DND-41 (cell line): ENCODE data around the gene RHOA.
"Not testable (repeated sequence)": the region's sequence is repeated elsewhere in the genome, so short reads cannot be mapped to it uniquely, and the experiment has no call there.

ENCODE experiments used
- ATAC-seq: fragments of 200-7000 bp; cut with Tn5 transposase; 3 replicates; pipeline ENCODE4 v1.9.1; 2021; ENCODE audit warnings: low read depth; ENCODE audit not compliant: insufficient read depth
- DNase-seq: peaks from one replicate; pipeline ENCODE4 v3.0.0-alpha.2; 2020
- H2AFZ ChIP-seq: 2 replicates; pipeline ENCODE4 v1.6.0; 2012; ENCODE audit warnings: low read depth, low read length
- H3K27ac ChIP-seq: 2 replicates; pipeline ENCODE4 v1.5.1; 2012; ENCODE audit warnings: low read length, inconsistent platforms
- H3K27me3 ChIP-seq: fragments of 200-600 bp; sonication (generic); 2 replicates; pipeline ENCODE4 v1.6.0; 2012; ENCODE audit warnings: low read length, mild to moderate bottlenecking, inconsistent platforms; ENCODE audit not compliant: insufficient read depth, poor library complexity
- H3K36me3 ChIP-seq: 2 replicates; pipeline ENCODE4 v1.5.1; 2012; ENCODE audit warnings: low read length, inconsistent platforms; ENCODE audit not compliant: insufficient read depth
- H3K4me1 ChIP-seq: 2 replicates; pipeline ENCODE4 v1.5.1; 2012; ENCODE audit warnings: mild to moderate bottlenecking, low read length; ENCODE audit not compliant: insufficient read depth
- H3K4me2 ChIP-seq: 2 replicates; pipeline ENCODE4 v1.6.0; 2012; ENCODE audit warnings: mild to moderate bottlenecking, moderate library complexity, low read length, inconsistent platforms; ENCODE audit not compliant: insufficient read depth
- H3K4me3 ChIP-seq, 2 experiments: fragments of 200-600 bp in 1 of 2; shearing (Covaris generic) in 1 of 2; 2 replicates each; pipeline ENCODE4 v1.5.1; 2012 to 2016; ENCODE audit warnings: inconsistent platforms in 2 of 2, low read length in 2 of 2, mild to moderate bottlenecking in 2 of 2, low read depth in 1 of 2, moderate library complexity in 1 of 2
- H3K79me2 ChIP-seq: 2 replicates; pipeline ENCODE4 v1.6.0; 2012; ENCODE audit warnings: low read length, inconsistent platforms; ENCODE audit not compliant: insufficient read depth
- H3K9ac ChIP-seq: 2 replicates; pipeline ENCODE4 v1.6.0; 2012; ENCODE audit warnings: low read depth, mild to moderate bottlenecking, inconsistent platforms, low read length, moderate library complexity
- H3K9me3 ChIP-seq: 2 replicates; pipeline ENCODE4 v1.5.1; 2012; ENCODE audit warnings: low read length, moderate library complexity, mild to moderate bottlenecking, inconsistent platforms; ENCODE audit not compliant: insufficient read depth, severe bottlenecking
- H4K20me1 ChIP-seq: 2 replicates; pipeline ENCODE4 v1.6.0; 2012; ENCODE audit warnings: low read length; ENCODE audit not compliant: insufficient read depth
- CTCF ChIP-seq: IDR thresholded peaks from 2 replicates; pipeline ENCODE4 v1.5.1; 2012; ENCODE audit warnings: borderline replicate concordance, low read length, moderate library complexity, mild to moderate bottlenecking; ENCODE audit not compliant: poor library complexity, severe bottlenecking; ENCODE audit errors: extremely low read depth
- EZH2 ChIP-seq: IDR thresholded peaks from 3 replicates; pipeline ENCODE4 v1.6.1; 2012; ENCODE audit warnings: borderline replicate concordance, low read depth, mild to moderate bottlenecking, moderate library complexity, low read length, inconsistent platforms; ENCODE audit not compliant: severe bottlenecking

The RHOA gene

GRCh38 chr3:49352281-49352680, 59.5 kb downstream of the RHOA start:
- no peak overlapping the region for H3K4me2 ChIP-seq
- DNase-seq: no peak
- peaks cover 15% of the 10 kb centered on the region for H3K36me3 ChIP-seq
- H3K9me3 ChIP-seq: no peaks in the 10 kb centered on the region
- H4K20me1 ChIP-seq: 0 out of 2 replicates have a peak, but pooled peaks cover under 1% of the 10 kb centered on the region
- ATAC-seq: no peak
- TF ChIP-seq CTCF: no peak
- TF ChIP-seq EZH2: no peak
- H3K27me3 ChIP-seq: no peaks in the 10 kb centered on the region
- H3K9ac ChIP-seq: no peak overlapping the region
- no peak overlapping the region for H3K4me3 ChIP-seq
- peaks cover 10% of the 10 kb centered on the region for H3K4me1 ChIP-seq
- no peak overlapping the region for H3K27ac ChIP-seq
- H2AFZ ChIP-seq: no peak overlapping the region
- peaks cover 7% of the 10 kb centered on the region for H3K79me2 ChIP-seq

DNA sequence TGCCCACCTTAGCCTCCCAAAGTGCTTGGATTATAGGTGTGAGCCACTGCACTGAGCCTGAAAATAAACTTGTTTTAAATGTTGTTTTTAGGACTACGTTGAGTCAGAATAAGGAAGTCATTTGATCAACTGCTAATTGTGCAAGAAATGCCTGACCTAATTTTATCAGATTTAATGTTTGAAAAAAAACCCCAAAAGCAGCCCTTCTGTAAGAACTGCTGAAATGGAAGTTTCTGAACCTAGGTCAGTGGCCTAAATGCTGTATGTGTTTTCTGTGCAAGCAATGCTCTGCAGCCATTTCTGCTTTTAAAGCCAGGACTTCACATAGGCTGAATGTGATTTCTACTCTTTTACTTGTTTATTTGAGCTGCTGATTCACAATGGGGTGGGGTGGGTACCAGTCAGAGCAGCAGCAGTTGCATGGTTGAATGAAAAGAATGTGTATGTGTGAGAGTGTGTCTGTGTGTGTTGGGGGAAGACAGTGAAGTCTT, 60.2 kb downstream of the RHOA start:
- no peak overlapping the region for H3K9ac ChIP-seq
- H3K4me2 ChIP-seq: no peak overlapping the region
- no peak for ATAC-seq
- H3K36me3 ChIP-seq: peaks cover 11% of the 10 kb centered on the region
- H2AFZ ChIP-seq: no peak overlapping the region
- no peaks in the 10 kb centered on the region for H4K20me1 ChIP-seq
- H3K79me2 ChIP-seq: peaks cover 3% of the 10 kb centered on the region; the same call in 1 of the 2 replicates
- no peak overlapping the region for H3K4me3 ChIP-seq
- TF ChIP-seq EZH2 (no peak), CTCF (no peak)
- DNase-seq: no peak
- H3K27me3 ChIP-seq: no peaks in the 10 kb centered on the region
- H3K9me3 ChIP-seq: no peaks in the 10 kb centered on the region
- H3K4me1 ChIP-seq: peaks cover 4% of the 10 kb centered on the region; the same call in 1 of the 2 replicates
- H3K27ac ChIP-seq: no peak overlapping the region

DNA sequence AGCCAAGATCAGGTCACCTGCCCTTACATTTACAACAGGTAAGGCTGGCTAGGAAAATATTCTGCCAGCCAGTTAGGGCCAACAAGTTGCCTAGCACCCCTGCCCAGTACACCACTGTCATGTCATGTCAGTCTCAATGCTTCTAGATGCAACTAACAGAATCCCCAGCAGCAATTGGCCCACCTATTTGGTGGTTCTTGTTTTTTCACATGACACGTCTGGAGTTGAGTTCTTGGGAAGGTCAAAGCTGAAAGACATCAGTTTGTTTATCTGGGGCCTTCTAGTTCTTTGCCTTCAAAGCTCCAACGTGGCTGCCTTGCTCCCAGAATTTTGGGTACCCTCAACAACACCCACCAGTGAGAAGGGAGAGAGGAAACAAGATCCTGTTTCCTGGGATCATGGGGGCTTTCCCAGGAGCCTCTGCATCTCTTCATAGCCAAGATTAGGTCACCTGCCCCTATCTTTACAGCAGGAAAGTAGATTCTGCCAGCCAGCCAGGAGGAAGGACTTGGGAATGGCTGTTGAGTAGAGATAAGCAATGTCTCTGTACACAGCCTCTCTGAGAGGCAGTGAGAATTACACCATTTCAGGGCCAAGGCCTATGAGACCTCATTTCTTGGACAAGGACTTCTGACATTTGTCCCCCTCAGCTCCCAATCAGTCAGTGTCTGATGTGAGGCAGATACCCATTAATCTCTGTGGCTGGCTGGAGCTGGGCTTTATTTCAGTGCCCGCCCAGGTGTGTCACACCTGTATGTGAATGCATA, 62.2 kb downstream of the RHOA start:
- Histone ChIP-seq H3K4me2 (no peak overlapping the region), H3K4me1 (no peaks in the 10 kb centered on the region), H3K27ac (no peak overlapping the region), H3K9me3 (no peaks in the 10 kb centered on the region), H3K36me3 (no peaks in the 10 kb centered on the region), H4K20me1 (no peaks in the 10 kb centered on the region), H3K4me3 (no peak overlapping the region), H3K9ac (no peak overlapping the region), H3K79me2 (no peaks in the 10 kb centered on the region), H3K27me3 (no peaks in the 10 kb centered on the region), H2AFZ (no peak overlapping the region)
- DNase-seq (no peak), ATAC-seq (no peak)
- no peak for TF ChIP-seq CTCF
- TF ChIP-seq EZH2: no peak

- not testable (repeated sequence) for H3K9me3 ChIP-seq, H3K4me2 ChIP-seq, H3K79me2 ChIP-seq, H3K27me3 ChIP-seq, H3K4me3 ChIP-seq, DNase-seq, H2AFZ ChIP-seq, H3K27ac ChIP-seq, H3K9ac ChIP-seq, H3K36me3 ChIP-seq, H3K4me1 ChIP-seq, H4K20me1 ChIP-seq, ATAC-seq
These were observed 63.4 kb downstream of the RHOA start for GRCh38 chr3:49348361-49348760.
